ENCODE results near the gene RFX8.

DNA sequence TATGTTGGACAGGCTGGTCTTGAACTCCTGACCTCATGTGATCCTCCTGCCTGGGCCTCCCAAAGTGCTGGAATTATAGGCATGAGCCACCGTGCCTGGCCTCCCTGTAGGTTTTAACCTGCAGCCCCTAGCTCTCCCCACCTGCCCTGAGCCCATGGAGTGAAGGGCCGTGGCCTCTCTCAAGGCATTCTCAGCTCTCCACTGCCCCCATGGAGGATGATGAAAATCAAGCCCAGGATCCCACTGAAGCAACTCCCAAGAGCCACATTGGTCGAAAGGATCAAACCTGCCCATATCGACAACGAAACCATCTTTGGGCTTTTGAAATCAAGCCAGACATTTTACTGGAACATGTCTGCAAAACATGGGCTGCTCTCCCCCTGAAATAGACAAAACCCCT lies 65.2 kb downstream of the RFX8 start:
- TF ChIP-seq, protein P1, sequence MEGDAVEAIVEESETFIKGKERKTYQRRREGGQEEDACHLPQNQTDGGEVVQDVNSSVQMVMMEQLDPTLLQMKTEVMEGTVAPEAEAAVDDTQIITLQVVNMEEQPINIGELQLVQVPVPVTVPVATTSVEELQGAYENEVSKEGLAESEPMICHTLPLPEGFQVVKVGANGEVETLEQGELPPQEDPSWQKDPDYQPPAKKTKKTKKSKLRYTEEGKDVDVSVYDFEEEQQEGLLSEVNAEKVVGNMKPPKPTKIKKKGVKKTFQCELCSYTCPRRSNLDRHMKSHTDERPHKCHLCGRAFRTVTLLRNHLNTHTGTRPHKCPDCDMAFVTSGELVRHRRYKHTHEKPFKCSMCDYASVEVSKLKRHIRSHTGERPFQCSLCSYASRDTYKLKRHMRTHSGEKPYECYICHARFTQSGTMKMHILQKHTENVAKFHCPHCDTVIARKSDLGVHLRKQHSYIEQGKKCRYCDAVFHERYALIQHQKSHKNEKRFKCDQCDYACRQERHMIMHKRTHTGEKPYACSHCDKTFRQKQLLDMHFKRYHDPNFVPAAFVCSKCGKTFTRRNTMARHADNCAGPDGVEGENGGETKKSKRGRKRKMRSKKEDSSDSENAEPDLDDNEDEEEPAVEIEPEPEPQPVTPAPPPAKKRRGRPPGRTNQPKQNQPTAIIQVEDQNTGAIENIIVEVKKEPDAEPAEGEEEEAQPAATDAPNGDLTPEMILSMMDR (IDR thresholded peaks at IDR 0.05) = no peak
- no peak for TF ChIP-seq POLR2AphosphoS5 (IDR thresholded peaks at IDR 0.05)
- no peak for TF ChIP-seq EP300 (IDR thresholded peaks at IDR 0.05)
